Jurkat, Clone E6-1 (cell line): ENCODE data around the gene BMP6.

ENCODE experiments used
- DNase-seq: peaks from one replicate; pipeline ENCODE4 v3.0.0-alpha.2; 2011; ENCODE audit warnings: low read depth, low spot score
- H3K4me3 ChIP-seq: 2 replicates; pipeline ENCODE4 v1.5.1; 2011; ENCODE audit warnings: mild to moderate bottlenecking, low read length, control low read depth, moderate library complexity

Gene BMP6

GRCh38 chr6:7911345-7911725 is 185.4 kb downstream of the BMP6 start:
- DNase-seq = no peak
- H3K4me3 ChIP-seq = peak overlapping the region; percentile 63

- DNase-seq = no peak
Measured at GRCh38 chr6:7912024-7912423, 186.1 kb downstream of the BMP6 start.

GRCh38 chr6:7912736-7913517 is 187.0 kb downstream of the BMP6 start:
- no peak overlapping the region for H3K4me3 ChIP-seq

More at GRCh38 chr6:7912024-7912423, 186.1 kb downstream of the BMP6 start:
- H3K4me3 ChIP-seq = no peak overlapping the region

GRCh38 chr6:7914311-7914710 is 188.4 kb downstream of the BMP6 start:
- H3K4me3 ChIP-seq = no peak overlapping the region
- no peak for DNase-seq

More at GRCh38 chr6:7912736-7913517, 187.0 kb downstream of the BMP6 start:
- no peak for DNase-seq

- DNase-seq = no peak
- H3K4me3 ChIP-seq = no peak overlapping the region
Measured at GRCh38 chr6:7914991-7915789, 189.3 kb downstream of the BMP6 start.

- no peak for DNase-seq
- no peak overlapping the region for H3K4me3 ChIP-seq
Measured at GRCh38 chr6:7916959-7917358, 191.1 kb downstream of the BMP6 start.

GRCh38 chr6:7917729-7918128 is 191.8 kb downstream of the BMP6 start:
- DNase-seq = no peak
- H3K4me3 ChIP-seq = no peak overlapping the region

- no peak overlapping the region for H3K4me3 ChIP-seq
- no peak for DNase-seq
Measured at GRCh38 chr6:7918403-7918802, 192.5 kb downstream of the BMP6 start.

GRCh38 chr6:7919871-7920270 is 194.0 kb downstream of the BMP6 start:
- H3K4me3 ChIP-seq = no peak overlapping the region
- no peak for DNase-seq

- DNase-seq = no peak
- H3K4me3 ChIP-seq = no peak overlapping the region
Measured at GRCh38 chr6:7920425-7920824, 194.5 kb downstream of the BMP6 start.

- H3K4me3 ChIP-seq = no peak overlapping the region
- no peak for DNase-seq
Measured at GRCh38 chr6:7921046-7921445, 195.1 kb downstream of the BMP6 start.

- DNase-seq = no peak
- no peak overlapping the region for H3K4me3 ChIP-seq
Measured at GRCh38 chr6:7921632-7922092, 195.8 kb downstream of the BMP6 start.

- DNase-seq = no peak
Measured at GRCh38 chr6:7922596-7922995, 196.7 kb downstream of the BMP6 start.

GRCh38 chr6:7924867-7925266 is 199.0 kb downstream of the BMP6 start:
- DNase-seq = no peak

More at GRCh38 chr6:7922596-7922995, 196.7 kb downstream of the BMP6 start:
- no peak overlapping the region for H3K4me3 ChIP-seq

More at GRCh38 chr6:7924867-7925266, 199.0 kb downstream of the BMP6 start:
- H3K4me3 ChIP-seq = no peak overlapping the region
